CD4-positive, alpha-beta T cell (primary cell): Measurements from ENCODE around the gene FBXO45. TPM values are rescaled to one million over a fixed set of nuclear protein-coding genes. Genes with fewer than 3 reads are reported as not detected.
"Not testable (repeated sequence)": the region's sequence is repeated elsewhere in the genome, so short reads cannot be mapped to it uniquely, and the experiment has no call there.

Experiments used
- ATAC-seq: fragments of 200-7000 bp; cut with Tn5 transposase; one replicate; pipeline ENCODE4 v1.10.0; 2022; ENCODE audit warnings: mild to moderate bottlenecking; ENCODE audit not compliant: poor library complexity
- CTCF ChIA-PET: fragments of 350-600 bp; sonication (Branson Sonifier 250); formaldehyde crosslinking; loops from one replicate; lab custom pipeline; 2021; ENCODE audit warnings: antibody characterized with exemption, inconsistent platforms; lab: Charles Lee
- POLR2A ChIA-PET: fragments of 350-600 bp; sonication (Branson Sonifier 250); formaldehyde crosslinking; loops from one replicate; lab custom pipeline; 2021; ENCODE audit warnings: antibody characterized with exemption, inconsistent platforms; lab: Charles Lee
- DNase-seq, 14 experiments: peaks; one replicate each; pipeline ENCODE4 v3.0.0-alpha.2; 2013 to 2020; ENCODE audit warnings: mixed read lengths in 2 of 14
- H3K27ac ChIP-seq, 2 donors: one replicate each; pipeline versions ENCODE4 v1.5.1 to v1.7.0; 2013; ENCODE audit warnings: low read length in 2 of 2, low read depth in 1 of 2, mild to moderate bottlenecking in 1 of 2
- H3K27me3 ChIP-seq, 2 experiments: 1 replicate in 1 of 2; 2 replicates in 1 of 2; pipeline versions ENCODE4 v1.6.1 to v1.7.0; 2013; ENCODE audit warnings: low read length in 2 of 2, control low read depth in 1 of 2, mild to moderate bottlenecking in 1 of 2, moderate library complexity in 1 of 2; ENCODE audit not compliant: insufficient read depth in 2 of 2, control insufficient read depth in 1 of 2
- H3K36me3 ChIP-seq: one replicate; pipeline ENCODE4 v1.6.1; 2013; ENCODE audit warnings: low read length, control low read depth; ENCODE audit not compliant: insufficient read depth
- H3K4me1 ChIP-seq: one replicate; pipeline ENCODE4 v1.6.1; 2013; ENCODE audit warnings: low read length, control low read depth; ENCODE audit not compliant: insufficient read depth
- H3K4me3 ChIP-seq: one replicate; pipeline ENCODE4 v1.5.1; 2013; ENCODE audit warnings: mild to moderate bottlenecking, low read length, moderate library complexity
- H3K9me3 ChIP-seq, 2 experiments: 1 replicate in 1 of 2; 2 replicates in 1 of 2; pipeline versions ENCODE4 v1.6.1 to v1.7.0; 2013; ENCODE audit warnings: low read length in 2 of 2, mild to moderate bottlenecking in 2 of 2, control low read depth in 1 of 2, moderate library complexity in 1 of 2; ENCODE audit not compliant: control insufficient read depth in 1 of 2, insufficient read depth in 1 of 2
- H3K27ac Mint-ChIP-seq: one replicate; pipeline ENCODE4 v1.8.0; 2020; ENCODE audit warnings: mixed read lengths
- H3K27me3 Mint-ChIP-seq: one replicate; pipeline ENCODE4 v1.8.0; 2021; ENCODE audit warnings: mixed read lengths
- H3K36me3 Mint-ChIP-seq: one replicate; pipeline ENCODE4 v1.8.0; 2021; ENCODE audit warnings: low read depth, mixed read lengths
- H3K4me1 Mint-ChIP-seq: one replicate; pipeline ENCODE4 v1.8.0; 2021; ENCODE audit warnings: low read depth, mixed read lengths
- H3K4me3 Mint-ChIP-seq: one replicate; pipeline ENCODE4 v1.8.0; 2020; ENCODE audit warnings: mild to moderate bottlenecking, mixed read lengths
- H3K9me3 Mint-ChIP-seq: one replicate; pipeline ENCODE4 v1.8.0; 2020; ENCODE audit warnings: mixed read lengths
- CTCF ChIP-seq: fragments of 200-600 bp; IDR thresholded peaks from one replicate; pipeline ENCODE4 v1.8.0; 2022; ENCODE audit warnings: antibody characterized with exemption, mild to moderate bottlenecking
- intact Hi-C, 2 experiments: fragments of 100-400 bp; cut with DNase I in 1 of 2; cut with micrococcal nuclease in 1 of 2; formaldehyde crosslinking; loops; one replicate each; pipeline versions ENCODE4 v1.15.1 to v1.9.0; 2023 to 2025; cut with DNase I, micrococcal nuclease
- total RNA-seq, 174 experiments: library from RNA in 2 of 174; stranded (reverse) in 2 of 174; gene quantifications; one replicate each; pipeline ENCODE4 v1.2.3 and lab custom pipeline; 2021 to 2026

The FBXO45 gene
- total RNA-seq, 2 experiments from 2014 or later = 5.4 to 6.0 TPM

- H3K27me3 Mint-ChIP-seq = no peaks in the 10 kb centered on the region
- CTCF ChIA-PET = interaction anchor here (0.6 to 3.0 kb wide), 34 partner anchors 8 to 332 kb away, joined by 3 to 67 read pairs (median 4); partner anchors contain the start of genes NCBP2, NRROS and PAK2
- H3K4me1 ChIP-seq = peaks cover 37% of the 10 kb centered on the region
- H3K4me3 ChIP-seq = peak overlapping the region; percentile 3
- no peaks in the 10 kb centered on the region for H3K27me3 ChIP-seq
- no peaks in the 10 kb centered on the region for H3K36me3 Mint-ChIP-seq
- peak overlapping the region in 1 of 2 donors; percentile 50 for H3K27ac ChIP-seq
- peak overlapping the region; percentile 74 for H3K27ac Mint-ChIP-seq
- intact Hi-C loops = loop anchor here (1.0 to 10.0 kb wide), 6 partner anchors 22 to 361 kb away; partner anchors contain the start of gene NCBP2 (in 1 of the 2)
- DNase-seq = peak in 3 of 14 experiments; percentile 22 to 53 (median 36)
- TF ChIP-seq CTCF = no peak
- H3K4me1 Mint-ChIP-seq = peaks cover 40% of the 10 kb centered on the region
- no peaks in the 10 kb centered on the region for H3K9me3 ChIP-seq
- H3K4me3 Mint-ChIP-seq = peak overlapping the region; percentile 69
- peak; percentile 16 for ATAC-seq
- H3K9me3 Mint-ChIP-seq = no peaks in the 10 kb centered on the region
- no peaks in the 10 kb centered on the region for H3K36me3 ChIP-seq
- POLR2A ChIA-PET = interaction anchor here (0.6 to 6.8 kb wide), 17 partner anchors 11 to 332 kb away, joined by 3 to 80 read pairs (median 5); partner anchors contain the start of genes CEP19, FBXO45, NCBP2 and NRROS
Observed at GRCh38 chr3:196609805-196610515, 41.5 kb downstream of the FBXO45 start.

GRCh38 chr3:196611761-196612483, 43.5 kb downstream of the FBXO45 start:
- ATAC-seq (peak; percentile 8), DNase-seq (peak in 2 of 14 experiments; percentile 43 to 44)
- Histone ChIP-seq H3K36me3 (no peaks in the 10 kb centered on the region), H3K27me3 (no peaks in the 10 kb centered on the region), H3K4me3 (no peak overlapping the region), H3K9me3 (no peaks in the 10 kb centered on the region), H3K4me1 (peaks cover 37% of the 10 kb centered on the region), H3K27ac (peak overlapping the region in 1 of 2 donors; percentile 26)
- ChIA-PET POLR2A (interaction anchor here (0.9 to 6.8 kb wide), 8 partner anchors 18 to 82 kb away, joined by 3 to 80 read pairs (median 5); partner anchors contain the start of gene NRROS), CTCF (interaction anchor here (1.3 to 2.1 kb wide), 4 partner anchors 17 to 73 kb away, joined by 3 to 10 read pairs (median 4); no protein-coding TSS in a partner anchor)
- intact Hi-C loops = no loop called here
- H3K9me3 Mint-ChIP-seq = no peaks in the 10 kb centered on the region
- peak overlapping the region; percentile 59 for H3K4me3 Mint-ChIP-seq
- no peaks in the 10 kb centered on the region for H3K36me3 Mint-ChIP-seq
- no peaks in the 10 kb centered on the region for H3K27me3 Mint-ChIP-seq
- no peak for TF ChIP-seq CTCF
- peak overlapping the region; percentile 68 for H3K27ac Mint-ChIP-seq
- H3K4me1 Mint-ChIP-seq = peaks cover 39% of the 10 kb centered on the region

GRCh38 chr3:196615234-196615633, 46.8 kb downstream of the FBXO45 start:
- H3K27me3 ChIP-seq, H3K27ac ChIP-seq, H3K9me3 ChIP-seq, DNase-seq, intact Hi-C loops, H3K4me3 Mint-ChIP-seq, H3K27ac Mint-ChIP-seq, H3K36me3 Mint-ChIP-seq, H3K36me3 ChIP-seq, H3K9me3 Mint-ChIP-seq, H3K27me3 Mint-ChIP-seq, ATAC-seq, H3K4me3 ChIP-seq: not testable (repeated sequence)
- peaks cover 22% of the 10 kb centered on the region for H3K4me1 Mint-ChIP-seq
- H3K4me1 ChIP-seq = peaks cover 26% of the 10 kb centered on the region
- POLR2A ChIA-PET = interaction anchor here (6.8 kb wide), 1 partner anchor 17 kb away, joined by 80 read pairs; no protein-coding TSS in a partner anchor
- CTCF ChIA-PET = interaction anchor here (1.0 to 1.2 kb wide), 2 partner anchors 17 to 81 kb away, joined by 3 read pairs; no protein-coding TSS in a partner anchor
